Measurements from ENCODE around the gene OSBPL6.
"Not testable (repeated sequence)": the region's sequence is repeated elsewhere in the genome, so short reads cannot be mapped to it uniquely, and the experiment has no call there.

The OSBPL6 gene

GRCh38 chr2:178193823-178194599 lies at the start of gene OSBPL6:
Gene OSBPL6 (plus strand): TSS chr2:178194512. CDS start chr2:178306185, 111,673 bp downstream.
- H3K4me1 Mint-ChIP-seq, result peaks cover 2 to 17% of the 10 kb centered on the region in 2 donors

DNA sequence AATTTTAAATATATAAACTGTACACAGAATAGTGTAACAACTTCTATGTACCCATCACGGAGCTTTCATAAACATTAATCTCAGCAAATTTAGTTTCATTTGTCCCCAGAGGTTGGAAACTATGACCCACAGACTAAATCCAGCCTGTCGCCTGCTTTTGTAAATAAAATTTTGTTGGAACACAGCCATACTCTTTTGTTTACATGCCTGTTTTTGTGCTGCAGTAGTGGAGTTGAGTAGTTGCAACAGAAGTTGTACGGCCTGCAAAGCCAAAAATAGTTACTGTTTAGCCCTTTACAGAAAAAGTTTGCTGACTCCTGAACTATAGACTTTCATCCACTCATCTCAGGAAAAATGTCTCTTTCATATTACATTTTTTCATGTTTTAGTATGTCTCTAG lies 42.3 kb upstream of the OSBPL6 start:
- ATAC-seq (replicated peaks) (no peak), DNase-seq (no peak)
- H3K27me3 Mint-ChIP-seq, result peaks cover 14% of the 10 kb centered on the region in 2 donors
- no peaks in the 10 kb centered on the region for H3K4me1 Mint-ChIP-seq
- no peak overlapping the region for H3K27ac Mint-ChIP-seq
- peaks cover 10 to 15% of the 10 kb centered on the region in 2 donors for H3K9me3 Mint-ChIP-seq
- no peaks in the 10 kb centered on the region for H3K36me3 Mint-ChIP-seq
- no peak overlapping the region for H3K4me3 Mint-ChIP-seq

More at GRCh38 chr2:178193823-178194599, at the start of gene OSBPL6:
- Mint-ChIP-seq H3K27me3 (peaks cover 53 to 68% of the 10 kb centered on the region in 2 donors), H3K4me3 (peak within 1 kb of the TSS; percentile 74 to 80), H3K9me3 (no peaks in the 10 kb centered on the region), H3K36me3 (no peaks in the 10 kb centered on the region), H3K27ac (no peak within 1 kb of the TSS)
- DNase-seq (peak; percentile 46), ATAC-seq (replicated peaks) (peak; percentile 89 to 91)

- Mint-ChIP-seq H3K4me1 (no peaks in the 10 kb centered on the region), H3K4me3 (no peak overlapping the region), H3K9me3 (peaks cover 10 to 15% of the 10 kb centered on the region in 2 donors), H3K27me3 (peaks cover 12 to 13% of the 10 kb centered on the region in 2 donors), H3K36me3 (no peaks in the 10 kb centered on the region), H3K27ac (no peak overlapping the region)
- ATAC-seq (replicated peaks) (no peak), DNase-seq (no peak)
Observed at GRCh38 chr2:178152542-178152941, 41.8 kb upstream of the OSBPL6 start.

DNA sequence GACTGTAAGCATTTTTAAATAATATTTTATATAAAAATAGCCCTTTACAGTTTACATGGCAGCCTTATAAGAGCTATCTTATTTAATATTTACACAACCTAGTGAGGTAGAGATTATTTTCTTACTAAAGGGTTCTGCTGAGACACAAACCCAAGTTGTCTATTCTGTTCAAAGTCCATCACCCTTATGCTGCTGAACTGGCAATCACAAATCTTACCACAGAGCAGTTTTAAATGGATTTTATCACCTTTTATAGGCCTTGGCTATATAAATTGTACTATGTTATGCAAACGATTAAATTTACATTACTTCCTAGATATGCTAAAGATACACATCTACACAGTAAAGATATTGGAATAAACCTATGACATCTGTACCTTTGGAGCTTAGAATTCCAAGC lies 41.3 kb upstream of the OSBPL6 start:
- Mint-ChIP-seq H3K36me3 (no peaks in the 10 kb centered on the region), H3K9me3 (peaks cover 10 to 15% of the 10 kb centered on the region in 2 donors), H3K4me1 (no peaks in the 10 kb centered on the region), H3K27me3 (peaks cover 7 to 10% of the 10 kb centered on the region in 2 donors), H3K27ac (no peak overlapping the region), H3K4me3 (no peak overlapping the region)
- no peak for ATAC-seq (replicated peaks)
- no peak for DNase-seq

DNA sequence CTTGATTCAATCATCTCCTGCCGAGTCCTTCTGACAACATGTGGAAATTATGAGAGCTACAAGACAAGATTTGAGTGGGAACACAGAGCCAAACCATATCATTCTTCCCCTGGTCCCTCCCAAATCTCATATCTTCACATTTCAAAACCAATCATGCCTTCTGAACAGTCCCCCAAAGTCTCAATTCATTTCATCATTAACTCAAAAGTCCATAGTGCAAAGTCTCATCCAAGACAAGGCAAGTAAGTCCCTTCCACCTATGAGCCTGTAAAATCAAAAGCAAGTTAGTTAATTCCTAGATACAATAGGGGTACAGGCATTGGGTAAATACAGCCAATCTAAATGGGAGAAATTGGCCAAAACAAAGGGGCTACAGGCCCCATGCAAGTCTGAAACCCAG lies 40.4 kb upstream of the OSBPL6 start:
- H3K4me3 Mint-ChIP-seq; H3K36me3 Mint-ChIP-seq; H3K4me1 Mint-ChIP-seq; H3K27ac Mint-ChIP-seq; ATAC-seq (replicated peaks); DNase-seq: not testable (repeated sequence)
- Mint-ChIP-seq H3K9me3 (peaks cover 10 to 15% of the 10 kb centered on the region in 2 donors), H3K27me3 (peaks cover 5 to 12% of the 10 kb centered on the region in 2 donors)

- Mint-ChIP-seq H3K4me1 (no peaks in the 10 kb centered on the region), H3K27me3 (peaks cover 6 to 7% of the 10 kb centered on the region in 2 donors), H3K4me3 (no peak overlapping the region), H3K9me3 (peaks cover 10 to 15% of the 10 kb centered on the region in 2 donors), H3K36me3 (no peaks in the 10 kb centered on the region), H3K27ac (no peak overlapping the region)
- no peak for DNase-seq
- ATAC-seq (replicated peaks), result no peak
Observed at GRCh38 chr2:178155524-178155923, 38.8 kb upstream of the OSBPL6 start.

- H3K36me3 Mint-ChIP-seq, result no peaks in the 10 kb centered on the region
- H3K27me3 Mint-ChIP-seq, result peaks cover 6 to 7% of the 10 kb centered on the region in 2 donors
- H3K4me3 Mint-ChIP-seq, result no peak overlapping the region
- no peaks in the 10 kb centered on the region for H3K4me1 Mint-ChIP-seq
- peaks cover 10 to 15% of the 10 kb centered on the region in 2 donors for H3K9me3 Mint-ChIP-seq
- ATAC-seq (replicated peaks) (no peak), DNase-seq (no peak)
- no peak overlapping the region for H3K27ac Mint-ChIP-seq
Observed at GRCh38 chr2:178157574-178157973, 36.7 kb upstream of the OSBPL6 start.

DNA sequence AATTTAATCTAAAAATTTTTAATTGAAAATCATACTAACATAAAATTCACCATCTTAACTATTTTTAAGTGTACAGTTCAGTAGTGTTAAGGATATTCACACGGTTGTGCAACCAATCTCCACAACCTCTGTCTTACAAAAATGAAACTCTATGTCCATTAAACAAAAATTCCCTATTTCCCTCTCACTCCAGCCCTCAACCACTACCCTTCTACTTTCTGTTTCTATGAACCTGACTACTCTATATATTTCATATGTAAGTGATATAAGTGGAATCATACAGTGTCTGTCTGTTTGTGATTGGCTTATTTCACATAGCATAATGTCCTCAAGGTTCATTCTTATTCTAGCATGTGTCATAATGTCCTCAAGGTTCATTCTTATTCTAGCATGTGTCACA lies 34.3 kb upstream of the OSBPL6 start:
- H3K4me1 Mint-ChIP-seq, result peaks cover 3 to 6% of the 10 kb centered on the region in 2 donors
- ATAC-seq (replicated peaks) (no peak), DNase-seq (no peak)
- H3K36me3 Mint-ChIP-seq, result no peaks in the 10 kb centered on the region
- peaks cover 8 to 10% of the 10 kb centered on the region in 2 donors for H3K9me3 Mint-ChIP-seq
- H3K27ac Mint-ChIP-seq, result no peak overlapping the region
- H3K4me3 Mint-ChIP-seq, result no peak overlapping the region
- H3K27me3 Mint-ChIP-seq, result peaks cover 12 to 18% of the 10 kb centered on the region in 2 donors

- no peak overlapping the region for H3K27ac Mint-ChIP-seq
- no peaks in the 10 kb centered on the region for H3K36me3 Mint-ChIP-seq
- ATAC-seq (replicated peaks), result no peak
- DNase-seq, result no peak
- H3K27me3 Mint-ChIP-seq, result peaks cover 17 to 18% of the 10 kb centered on the region in 2 donors
- H3K4me3 Mint-ChIP-seq, result no peak overlapping the region
- H3K4me1 Mint-ChIP-seq, result peaks cover 3 to 6% of the 10 kb centered on the region in 2 donors
- peaks cover 3 to 4% of the 10 kb centered on the region in 2 donors for H3K9me3 Mint-ChIP-seq
Observed at GRCh38 chr2:178160601-178161000, 33.7 kb upstream of the OSBPL6 start.

DNA sequence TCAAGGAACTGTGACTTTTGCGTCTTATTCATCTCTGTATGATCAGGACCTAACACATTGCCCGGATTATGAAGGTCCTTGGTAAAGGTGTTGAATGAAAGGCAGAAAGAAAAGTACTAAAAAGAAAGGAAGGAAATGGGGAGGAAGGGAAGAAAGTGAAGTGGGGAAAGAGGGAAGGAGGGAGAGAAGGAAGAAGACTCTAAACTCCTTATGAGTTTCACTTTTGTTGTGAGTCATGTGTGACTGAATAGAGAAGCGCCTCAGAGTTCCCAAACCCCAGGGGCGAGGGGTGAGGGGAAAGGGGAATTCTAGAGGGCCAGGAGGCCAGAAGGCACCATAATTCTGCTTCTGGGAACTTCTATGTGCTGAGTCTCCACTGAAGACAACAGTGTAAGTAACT lies 30.9 kb upstream of the OSBPL6 start:
- no peaks in the 10 kb centered on the region for H3K9me3 Mint-ChIP-seq
- no peak overlapping the region for H3K4me3 Mint-ChIP-seq
- DNase-seq (no peak), ATAC-seq (replicated peaks) (no peak)
- peaks cover 3 to 6% of the 10 kb centered on the region in 2 donors for H3K4me1 Mint-ChIP-seq
- no peak overlapping the region for H3K27ac Mint-ChIP-seq
- no peaks in the 10 kb centered on the region for H3K36me3 Mint-ChIP-seq
- peaks cover 14 to 18% of the 10 kb centered on the region in 2 donors for H3K27me3 Mint-ChIP-seq

DNA sequence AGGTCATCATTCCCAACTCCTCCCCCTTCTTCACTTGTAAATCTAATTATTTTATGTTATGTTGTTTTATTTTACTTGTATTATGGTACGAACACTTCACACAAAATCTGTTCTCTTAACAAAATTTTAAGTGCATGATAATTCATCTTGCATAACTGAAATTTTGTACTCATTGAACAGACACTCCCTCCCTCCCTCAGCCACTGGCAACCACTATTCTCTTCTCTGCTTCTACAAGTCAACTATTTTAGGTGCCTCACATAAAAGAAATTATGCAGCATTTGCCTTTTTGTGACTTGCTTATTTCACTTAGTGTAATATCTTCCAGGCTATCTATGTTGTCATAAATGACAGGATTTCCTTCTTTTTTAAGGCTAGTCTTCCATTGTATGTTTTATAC lies 30.4 kb upstream of the OSBPL6 start:
- H3K4me1 Mint-ChIP-seq, result peaks cover 3 to 6% of the 10 kb centered on the region in 2 donors
- no peak for DNase-seq
- no peak overlapping the region for H3K27ac Mint-ChIP-seq
- H3K9me3 Mint-ChIP-seq, result no peaks in the 10 kb centered on the region
- no peaks in the 10 kb centered on the region for H3K36me3 Mint-ChIP-seq
- no peak overlapping the region for H3K4me3 Mint-ChIP-seq
- ATAC-seq (replicated peaks), result no peak
- peaks cover 14 to 18% of the 10 kb centered on the region in 2 donors for H3K27me3 Mint-ChIP-seq

- Mint-ChIP-seq H3K27ac (no peak overlapping the region), H3K36me3 (no peaks in the 10 kb centered on the region), H3K27me3 (peaks cover 5 to 19% of the 10 kb centered on the region in 2 donors), H3K4me3 (no peak overlapping the region), H3K4me1 (no peaks in the 10 kb centered on the region), H3K9me3 (peaks cover 0 to 2% of the 10 kb centered on the region in 2 donors)
- no peak for ATAC-seq (replicated peaks)
- no peak for DNase-seq
Observed at GRCh38 chr2:178173657-178174056, 20.7 kb upstream of the OSBPL6 start.

DNA sequence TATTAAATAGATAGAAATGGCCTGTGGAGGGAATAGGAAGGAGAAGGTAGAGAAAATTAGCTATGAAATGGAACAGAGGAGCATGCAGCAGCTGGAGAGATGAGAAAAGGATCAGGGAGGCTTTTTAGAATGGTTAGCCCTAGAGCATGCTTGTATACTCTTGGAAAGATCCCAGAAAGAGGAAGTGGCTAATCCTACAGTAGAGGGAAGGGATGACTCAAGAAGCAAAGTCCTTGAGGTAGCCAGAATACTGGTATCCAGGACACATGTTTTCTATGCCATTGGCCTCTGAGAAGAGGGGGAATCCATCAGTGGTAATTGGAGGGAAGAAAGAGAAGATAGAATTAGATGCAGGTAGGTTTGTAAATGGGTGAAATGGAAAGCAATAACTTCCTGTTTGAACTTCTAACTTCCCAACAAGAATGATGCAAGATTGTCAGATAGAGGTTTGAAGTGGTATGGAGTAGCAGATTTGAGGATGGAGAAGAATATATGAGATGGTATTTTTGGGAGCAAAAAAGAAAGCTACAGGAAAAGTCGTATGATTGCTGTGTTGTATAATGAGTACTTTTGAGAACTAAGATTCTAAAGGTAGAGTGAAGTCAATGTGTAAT lies 17.1 kb upstream of the OSBPL6 start:
- ATAC-seq (replicated peaks), result no peak
- DNase-seq, result no peak
- no peak overlapping the region for H3K4me3 Mint-ChIP-seq
- H3K27ac Mint-ChIP-seq, result no peak overlapping the region
- peaks cover 5 to 19% of the 10 kb centered on the region in 2 donors for H3K27me3 Mint-ChIP-seq
- peaks cover 0 to 2% of the 10 kb centered on the region in 2 donors for H3K9me3 Mint-ChIP-seq
- H3K4me1 Mint-ChIP-seq, result no peaks in the 10 kb centered on the region
- no peaks in the 10 kb centered on the region for H3K36me3 Mint-ChIP-seq

GRCh38 chr2:178180648-178181047 lies 13.7 kb upstream of the OSBPL6 start:
- H3K27me3 Mint-ChIP-seq, result peaks cover 3 to 16% of the 10 kb centered on the region in 2 donors
- not testable (repeated sequence) for H3K9me3 Mint-ChIP-seq; H3K27ac Mint-ChIP-seq; ATAC-seq (replicated peaks); DNase-seq; H3K36me3 Mint-ChIP-seq; H3K4me1 Mint-ChIP-seq; H3K4me3 Mint-ChIP-seq

DNA sequence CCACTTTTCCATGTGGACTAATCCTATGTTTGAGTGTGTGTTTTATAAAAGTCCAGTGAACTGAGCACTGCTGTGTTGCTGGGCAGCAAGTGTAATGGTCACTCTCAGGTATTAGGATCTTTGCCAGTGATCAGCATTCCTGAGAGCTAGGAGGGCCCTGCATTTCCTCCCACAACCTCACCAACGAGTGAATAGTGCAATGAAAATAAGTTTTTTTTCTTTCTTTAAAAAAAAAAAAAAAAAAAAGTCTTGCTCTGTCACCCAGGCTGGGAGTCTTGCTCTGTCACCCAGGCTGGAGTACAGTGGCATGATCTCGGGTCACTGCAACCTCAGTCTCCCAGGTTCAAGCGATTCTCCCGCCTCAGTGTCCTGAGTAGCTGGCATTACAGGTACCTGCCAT lies 6.5 kb upstream of the OSBPL6 start:
- H3K9me3 Mint-ChIP-seq, result peaks cover 0 to 2% of the 10 kb centered on the region in 2 donors
- no peak overlapping the region for H3K27ac Mint-ChIP-seq
- H3K36me3 Mint-ChIP-seq, result no peaks in the 10 kb centered on the region
- DNase-seq (no peak), ATAC-seq (replicated peaks) (no peak)
- H3K4me1 Mint-ChIP-seq, result no peaks in the 10 kb centered on the region
- H3K4me3 Mint-ChIP-seq, result no peak overlapping the region
- H3K27me3 Mint-ChIP-seq, result peaks cover 35 to 46% of the 10 kb centered on the region in 2 donors
